GM18907 (cell line): ENCODE data around the gene NAA25.
"Not testable (repeated sequence)": the region's sequence is repeated elsewhere in the genome, so short reads cannot be mapped to it uniquely, and the experiment has no call there.

Experiments
- ATAC-seq: cut with Tn5 transposase; IDR thresholded peaks from one replicate; pipeline ENCODE4 v1.9.1; 2021; ENCODE audit warnings: mild to moderate bottlenecking, moderate library complexity; ENCODE audit not compliant: unreplicated experiment

The NAA25 gene

DNA sequence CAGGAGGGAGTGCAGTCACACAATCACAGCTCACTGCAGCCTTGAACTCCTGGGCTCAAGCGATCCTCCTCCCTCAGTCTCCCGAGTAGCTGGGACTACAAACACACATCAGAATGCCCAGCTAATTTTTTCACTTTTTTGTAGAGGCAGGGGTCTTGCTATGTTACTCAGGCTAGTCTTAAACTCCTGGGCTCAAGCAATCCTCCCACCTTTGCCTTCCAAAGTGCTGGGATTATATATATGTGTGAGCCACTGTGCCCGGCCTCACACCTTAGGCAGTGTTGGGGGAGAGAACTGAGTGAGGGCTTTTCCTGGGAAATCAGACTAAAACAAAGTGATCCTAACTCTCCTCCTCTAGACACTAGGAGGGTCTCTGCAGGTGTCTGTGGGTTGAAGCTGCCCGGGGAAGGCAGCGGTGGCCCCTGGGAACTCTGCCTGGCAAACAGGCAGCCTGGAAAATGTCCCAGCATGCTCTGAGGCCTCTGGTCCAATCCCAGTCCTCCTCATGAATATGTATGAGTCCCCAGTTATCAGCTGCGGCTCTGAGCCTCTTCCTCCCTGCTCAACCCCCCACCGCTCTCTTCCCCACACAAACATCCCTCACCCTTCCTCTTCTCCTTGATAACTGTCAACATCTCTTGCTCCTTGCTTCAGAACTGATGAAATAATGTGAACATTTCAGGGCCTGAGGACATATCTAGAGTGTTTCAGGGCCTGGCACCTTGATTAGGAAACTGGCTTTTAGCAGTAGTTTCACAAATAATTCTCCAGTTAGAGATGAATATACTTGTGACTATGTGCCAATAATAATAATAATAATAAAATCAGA, 7.9 kb upstream of the NAA25 start:
- ATAC-seq: no peak

DNA sequence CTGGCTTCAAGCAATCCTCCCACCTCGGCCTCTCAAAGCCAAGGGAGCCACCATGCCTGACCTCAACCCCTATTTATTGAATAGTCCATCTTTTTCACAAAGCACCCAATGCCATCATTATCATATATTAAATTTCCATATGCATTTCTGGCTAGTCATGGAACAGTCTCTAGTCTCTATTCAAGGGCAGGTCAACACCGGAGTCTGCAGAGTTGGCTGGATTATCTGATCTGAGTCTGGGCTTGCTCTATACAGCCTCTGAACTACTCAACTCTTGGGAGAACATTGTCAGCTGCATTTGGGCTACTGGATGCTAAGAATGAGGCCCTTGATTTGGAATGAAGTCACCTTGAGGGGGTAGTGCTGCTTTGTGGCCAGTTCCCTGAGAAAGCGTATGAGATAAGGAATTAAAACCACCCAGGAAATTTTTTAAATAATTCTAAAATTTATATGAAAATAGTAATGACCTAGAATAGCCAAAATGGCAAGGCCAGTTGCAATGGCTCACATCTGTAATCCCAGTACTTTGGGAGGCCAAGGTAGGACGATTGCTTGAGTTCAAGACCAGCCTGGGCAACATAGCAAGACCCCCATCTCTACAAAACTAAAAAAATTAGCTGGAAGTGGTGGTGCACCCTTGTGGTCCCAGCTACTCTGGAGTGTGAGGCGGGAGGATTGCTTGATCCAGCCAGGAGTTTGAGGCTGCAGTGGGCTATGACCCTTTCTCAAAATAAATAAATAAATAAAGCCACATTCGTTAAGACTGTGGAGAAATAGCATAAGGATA, 6.9 kb upstream of the NAA25 start:
- ATAC-seq: no peak

DNA sequence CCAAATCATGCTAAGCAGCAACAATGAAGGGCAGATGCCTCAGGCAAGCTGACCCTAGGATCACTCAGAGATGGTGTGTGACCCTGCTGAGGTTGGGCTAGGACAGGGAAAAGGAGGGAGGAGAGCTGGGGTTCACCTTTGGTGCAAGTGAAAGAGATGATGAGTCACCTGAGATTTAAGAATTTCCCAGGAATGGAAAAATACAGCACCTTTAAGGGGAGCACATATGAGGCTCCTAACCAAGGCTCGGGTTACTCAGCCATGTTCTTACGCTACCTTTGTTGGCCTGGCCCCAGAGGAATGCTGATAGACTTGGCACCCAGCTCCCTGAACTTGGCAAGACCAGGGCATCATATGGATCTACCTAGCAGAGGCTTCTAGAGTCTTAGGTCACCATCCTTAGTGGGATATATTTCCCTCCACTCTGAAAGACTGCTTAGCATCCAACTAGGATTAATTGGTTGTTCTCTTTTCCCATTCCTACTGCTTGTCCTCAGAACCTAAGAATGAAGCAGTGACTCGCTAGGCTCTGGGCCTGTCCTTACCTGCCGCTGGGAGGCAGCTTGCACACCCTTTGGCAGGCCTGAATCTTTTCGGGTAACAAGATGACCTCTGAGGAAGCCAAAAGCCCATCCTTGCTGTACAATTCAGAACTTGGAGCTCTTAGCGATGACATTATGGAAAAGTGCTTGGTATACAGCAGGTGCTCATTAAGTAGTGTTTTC, 4.0 kb upstream of the NAA25 start:
- no peak for ATAC-seq

DNA sequence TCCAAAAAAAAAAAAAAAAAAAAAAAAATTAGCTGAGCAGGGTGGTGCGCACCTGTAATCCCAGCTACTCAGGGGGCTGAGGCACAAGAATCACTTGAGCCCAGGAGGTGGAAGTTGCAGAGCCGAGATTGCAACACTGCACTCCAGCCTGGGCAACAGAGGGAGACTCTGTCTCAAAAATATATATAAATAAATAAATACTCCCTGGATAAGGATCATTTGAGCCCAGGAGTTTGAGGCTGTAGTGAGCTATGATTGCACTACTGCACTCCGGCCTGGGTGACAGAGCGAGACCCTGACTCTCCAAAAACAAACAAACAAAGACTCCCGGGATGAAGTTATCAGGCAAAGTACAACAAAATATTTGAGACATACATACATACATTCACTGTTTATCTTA, 3.3 kb upstream of the NAA25 start:
- ATAC-seq: no peak

DNA sequence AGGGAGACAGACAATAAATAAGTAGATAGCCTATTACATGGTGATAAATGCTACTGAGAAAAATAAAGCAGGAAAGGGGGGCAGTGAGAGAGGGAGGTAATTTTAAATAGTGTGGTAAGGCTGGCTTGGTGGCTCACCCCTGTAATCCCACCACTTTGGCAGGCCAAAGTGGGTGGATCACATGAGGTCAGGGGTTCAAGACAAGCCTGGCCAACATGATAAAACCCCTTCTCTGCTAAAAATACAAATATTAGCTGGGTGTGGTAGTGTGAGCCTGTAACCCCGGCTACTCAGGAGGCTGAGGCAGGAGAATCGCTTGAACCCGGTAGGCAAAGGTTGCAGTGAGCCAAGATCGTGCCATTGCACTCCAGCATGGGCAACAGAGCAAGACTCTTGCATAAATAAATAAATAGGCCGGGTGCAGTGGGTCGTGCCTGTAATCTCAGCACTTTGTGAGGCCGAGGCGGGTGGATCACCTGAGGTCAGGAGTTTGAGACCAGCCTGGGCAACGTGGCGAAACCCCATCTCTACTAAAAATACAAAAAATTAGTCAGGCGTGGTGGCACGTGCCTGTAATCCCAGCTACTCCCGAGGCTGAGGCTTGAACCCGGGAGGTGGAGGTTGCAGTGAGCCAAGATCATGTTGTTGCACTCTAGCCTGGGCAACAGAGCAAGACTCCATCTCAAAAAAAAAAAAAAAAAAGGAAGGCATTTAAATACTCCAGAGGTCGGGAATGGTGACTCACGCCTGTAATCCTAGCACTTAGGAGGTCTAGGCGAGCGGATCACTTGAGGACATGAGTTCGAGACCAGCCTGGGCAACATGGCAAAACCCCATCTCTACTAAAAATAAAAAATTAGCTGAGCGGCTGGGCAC, 2.4 kb upstream of the NAA25 start:
- ATAC-seq: not testable (repeated sequence)

DNA sequence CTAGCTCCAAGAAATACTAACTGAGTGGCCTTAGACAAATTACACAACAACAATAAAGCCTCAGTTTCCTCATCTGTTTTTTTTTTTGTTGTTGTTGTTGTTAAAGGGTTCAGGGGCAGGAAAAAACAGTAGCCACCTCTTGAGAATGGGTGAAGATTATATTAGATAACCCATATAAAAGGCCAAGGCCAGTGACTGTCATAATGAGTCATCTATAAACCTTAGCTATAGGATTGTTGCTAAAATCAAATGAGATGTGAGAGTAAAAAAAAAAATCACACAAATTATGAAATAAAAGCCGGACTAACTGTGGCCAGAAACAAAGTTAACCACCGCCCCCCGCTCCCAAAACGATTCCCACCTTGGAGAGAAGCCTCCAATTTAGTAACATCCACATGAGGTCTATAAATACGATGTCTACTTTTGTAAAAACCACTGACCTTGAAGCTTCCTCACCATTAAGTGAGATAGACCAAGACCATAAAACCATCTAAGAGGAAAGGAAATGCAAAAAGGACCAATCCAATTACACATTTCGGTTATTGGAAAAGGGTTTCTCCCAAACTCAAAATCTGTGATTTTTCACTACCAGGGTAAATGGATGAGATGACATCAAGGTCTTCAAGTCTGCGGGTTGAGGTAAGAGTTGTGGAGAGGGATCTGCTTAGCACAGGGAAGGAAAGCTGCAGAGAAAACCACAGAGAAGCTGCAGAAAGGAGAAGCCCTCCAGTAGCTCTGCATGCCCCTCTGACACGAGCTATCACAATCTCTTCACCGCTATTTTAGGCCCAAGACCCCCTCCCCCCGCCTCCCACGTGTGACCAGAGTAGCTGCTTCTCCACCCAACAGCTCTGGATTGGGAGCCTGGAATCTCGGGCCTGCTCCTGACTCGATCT, 1.0 kb downstream of the NAA25 start:
- peak; percentile 2 for ATAC-seq

DNA sequence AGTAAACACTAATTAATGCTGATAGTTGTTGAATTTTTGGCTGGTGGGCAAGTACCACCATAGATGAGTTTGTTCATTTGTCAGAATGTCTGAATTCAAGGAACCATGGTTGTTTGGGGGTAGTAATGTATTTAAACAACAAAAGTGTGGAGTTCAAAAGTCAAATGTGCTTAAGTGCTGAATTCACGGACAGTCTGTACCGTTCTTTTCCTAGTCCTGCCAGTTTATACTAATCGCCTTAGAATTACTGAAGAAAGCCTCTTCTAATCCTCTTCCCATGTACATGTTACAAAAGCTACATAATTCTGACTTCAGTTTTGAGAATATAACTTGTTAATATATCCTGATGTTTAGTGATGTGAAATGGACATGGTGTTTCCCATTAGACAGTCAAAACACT, 2.7 kb downstream of the NAA25 start:
- no peak for ATAC-seq

DNA sequence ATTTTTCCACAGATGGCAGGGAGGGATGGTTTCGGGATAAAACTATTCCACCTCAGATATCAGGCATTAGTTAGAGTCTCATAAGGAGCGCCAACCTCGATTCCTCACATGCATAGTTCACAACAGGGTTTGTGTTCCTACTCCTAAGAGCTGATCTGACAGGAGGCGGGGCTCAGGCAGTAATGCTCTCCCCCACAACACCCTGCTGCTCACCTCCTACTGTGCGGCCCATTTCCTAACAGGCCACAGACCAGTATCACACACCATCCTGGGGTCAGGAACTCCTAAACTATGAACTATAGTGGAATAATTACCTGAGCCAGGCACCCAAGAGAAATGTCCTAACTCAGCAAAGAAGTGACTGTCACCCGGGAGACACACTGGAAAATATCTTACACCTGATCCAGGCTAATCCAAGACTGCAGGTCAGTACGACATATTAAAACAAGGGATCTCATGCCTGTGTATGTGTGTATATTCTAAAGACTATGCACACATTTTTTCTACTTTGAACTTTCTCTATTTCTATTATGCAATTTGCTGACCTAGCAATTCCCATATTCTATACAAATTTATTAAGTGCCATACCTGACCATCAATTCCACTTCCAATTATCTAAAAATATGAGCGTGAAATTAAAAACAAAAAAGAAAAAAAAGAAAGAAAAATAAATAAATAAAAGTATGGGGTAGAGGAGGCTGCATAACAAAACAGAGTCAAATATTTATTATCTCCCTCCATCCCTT, 4.7 kb downstream of the NAA25 start:
- ATAC-seq: no peak

DNA sequence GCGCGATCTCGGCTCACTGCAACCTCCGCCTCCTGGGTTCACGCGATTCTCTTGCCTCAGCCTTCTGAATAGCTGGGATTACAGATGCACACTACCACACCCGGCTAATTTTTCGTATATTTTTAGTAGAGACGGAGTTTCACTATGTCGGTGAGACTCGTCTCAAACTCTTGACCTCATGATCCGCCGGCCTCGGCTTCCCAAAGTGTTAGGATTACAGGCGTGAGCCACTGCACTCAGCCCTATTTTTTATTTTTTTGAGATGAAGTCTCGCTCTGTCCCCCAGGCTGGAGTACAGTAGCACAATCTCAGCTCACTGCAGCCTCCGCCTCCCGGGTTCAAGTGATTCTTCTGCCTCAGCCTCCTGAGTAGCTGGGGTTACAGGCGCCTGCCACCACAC, 5.8 kb downstream of the NAA25 start:
- ATAC-seq: not testable (repeated sequence)

DNA sequence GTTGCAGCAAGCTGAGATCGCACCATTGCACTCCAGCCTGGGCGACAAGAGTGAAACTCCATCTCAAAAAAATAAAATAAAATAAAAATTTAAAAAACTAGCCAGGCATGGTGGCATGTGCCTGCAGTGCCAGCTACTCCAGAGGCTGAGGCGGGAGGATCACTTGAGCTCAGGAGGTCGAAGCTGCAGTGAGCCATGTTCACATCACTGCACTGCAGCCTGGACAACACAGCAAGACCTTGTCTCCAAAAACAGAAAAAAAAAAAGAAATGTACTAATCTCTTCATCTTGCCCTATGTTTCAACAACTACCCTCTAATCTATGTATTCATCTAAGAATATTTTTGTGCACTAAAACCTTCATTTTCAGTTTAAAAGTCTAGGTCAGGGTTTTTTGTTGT, 6.5 kb downstream of the NAA25 start:
- ATAC-seq: no peak

DNA sequence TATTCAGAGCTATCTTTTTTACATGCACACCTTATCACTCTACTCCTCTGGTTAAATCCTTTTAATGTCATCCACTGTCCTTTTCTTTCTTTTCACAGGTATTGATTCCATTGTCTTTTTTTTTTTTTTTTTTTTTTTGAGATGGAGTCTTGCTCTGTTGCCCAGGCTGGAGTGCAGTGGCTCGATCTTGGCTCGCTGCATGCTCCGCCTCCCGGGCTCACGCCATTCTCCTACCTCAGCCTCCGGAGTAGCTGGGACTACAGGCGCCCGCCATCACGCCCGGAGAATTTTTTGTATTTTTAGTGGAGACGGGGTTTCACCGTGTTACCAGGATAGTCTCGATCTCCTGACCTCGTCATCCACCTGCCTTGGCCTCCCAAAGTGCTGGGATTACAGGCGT, 8.1 kb downstream of the NAA25 start:
- ATAC-seq: not testable (repeated sequence)

DNA sequence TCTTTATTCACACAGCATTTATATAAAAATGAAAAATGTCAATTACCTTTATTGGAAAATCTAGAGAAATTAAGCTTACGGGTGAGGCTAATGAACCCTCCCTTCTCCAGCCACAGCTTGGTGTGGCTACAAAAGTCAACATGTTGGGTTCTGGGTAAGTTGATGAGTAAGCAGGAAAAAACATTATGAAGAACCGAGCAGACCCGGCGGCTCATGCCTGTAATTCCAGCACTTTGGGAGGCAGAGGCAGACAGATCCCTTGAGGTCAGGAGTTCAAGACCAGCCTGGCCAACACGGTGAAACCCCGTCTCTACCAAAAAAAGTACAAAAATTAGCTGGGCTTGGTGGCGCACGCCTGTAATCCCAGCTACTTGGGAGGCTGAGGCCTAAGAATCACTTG, 10.9 kb downstream of the NAA25 start:
- ATAC-seq: no peak

DNA sequence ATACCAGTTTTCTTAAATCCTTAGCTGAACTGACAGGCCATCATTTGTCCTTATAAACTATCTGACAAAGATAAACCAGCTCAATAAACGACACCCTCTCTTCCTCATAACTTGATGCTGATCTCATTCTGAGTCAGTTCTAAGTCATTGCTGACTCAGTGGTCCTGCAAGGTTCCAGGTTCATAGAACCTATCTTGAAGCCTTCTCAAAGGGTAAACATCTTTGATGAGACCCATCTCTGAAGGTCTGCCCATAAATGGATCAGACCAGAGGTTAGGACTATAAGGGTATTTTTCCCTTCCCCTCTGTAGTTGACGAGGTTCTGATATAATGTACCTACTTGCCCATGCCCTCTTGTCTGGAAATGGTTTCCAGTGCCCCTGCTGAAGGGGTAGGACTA, 11.9 kb downstream of the NAA25 start:
- no peak for ATAC-seq

DNA sequence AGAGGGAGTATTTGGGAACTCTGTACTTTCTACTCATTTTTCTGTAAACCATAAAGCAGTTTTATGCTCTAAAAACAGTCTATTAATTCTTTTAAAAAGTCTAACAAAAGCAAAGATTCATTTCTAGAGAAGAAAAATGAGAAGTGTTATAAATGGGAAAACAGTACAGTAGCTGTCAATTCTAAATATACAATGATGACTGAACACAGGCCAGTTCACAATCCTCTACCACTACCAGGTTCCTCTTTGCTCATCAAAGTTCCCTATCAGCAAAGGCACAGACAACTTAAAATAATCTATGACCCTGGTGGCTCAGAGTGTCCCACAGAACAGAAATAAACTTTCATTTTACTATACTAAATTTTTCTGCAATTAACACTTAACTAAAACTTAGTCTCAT, 12.5 kb downstream of the NAA25 start:
- ATAC-seq: no peak

DNA sequence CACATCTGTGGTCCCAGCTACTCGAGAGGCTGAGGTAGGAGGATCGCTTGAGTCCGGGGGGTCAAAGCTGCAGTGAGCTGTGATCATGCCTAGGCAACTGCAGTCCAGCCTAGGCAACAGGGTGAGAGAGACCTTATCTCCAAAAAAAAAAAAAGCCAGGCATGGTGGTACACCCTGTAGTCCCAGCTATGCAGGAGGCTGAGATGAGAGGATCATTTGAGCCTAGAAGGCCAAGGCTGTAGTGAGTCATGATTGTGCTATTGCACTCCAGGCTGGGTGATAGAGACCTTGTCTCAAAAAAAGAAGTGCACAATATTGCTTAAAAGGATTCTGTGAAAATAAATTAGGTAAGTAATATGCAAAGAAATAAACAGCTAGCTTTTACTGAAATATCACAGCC, 17.0 kb downstream of the NAA25 start:
- ATAC-seq: no peak

DNA sequence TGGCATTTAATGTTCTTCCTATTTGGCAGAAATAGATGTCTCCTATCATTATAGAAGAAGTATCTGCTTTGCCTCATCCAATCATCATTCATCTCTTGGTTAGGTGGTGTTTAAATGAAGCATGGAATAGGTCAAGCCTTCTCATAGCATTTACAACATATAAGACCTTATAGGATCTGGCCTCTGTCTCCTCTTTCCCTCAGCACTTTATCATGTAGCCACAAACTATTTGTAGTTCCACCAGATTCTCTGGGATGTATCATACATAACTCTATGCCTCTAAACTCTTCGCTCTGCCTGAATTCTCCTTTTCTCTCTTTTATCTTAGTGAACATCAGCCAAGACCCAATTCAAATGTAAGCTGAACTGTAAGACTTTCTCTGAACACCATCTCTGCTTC, 20.7 kb downstream of the NAA25 start:
- no peak for ATAC-seq

DNA sequence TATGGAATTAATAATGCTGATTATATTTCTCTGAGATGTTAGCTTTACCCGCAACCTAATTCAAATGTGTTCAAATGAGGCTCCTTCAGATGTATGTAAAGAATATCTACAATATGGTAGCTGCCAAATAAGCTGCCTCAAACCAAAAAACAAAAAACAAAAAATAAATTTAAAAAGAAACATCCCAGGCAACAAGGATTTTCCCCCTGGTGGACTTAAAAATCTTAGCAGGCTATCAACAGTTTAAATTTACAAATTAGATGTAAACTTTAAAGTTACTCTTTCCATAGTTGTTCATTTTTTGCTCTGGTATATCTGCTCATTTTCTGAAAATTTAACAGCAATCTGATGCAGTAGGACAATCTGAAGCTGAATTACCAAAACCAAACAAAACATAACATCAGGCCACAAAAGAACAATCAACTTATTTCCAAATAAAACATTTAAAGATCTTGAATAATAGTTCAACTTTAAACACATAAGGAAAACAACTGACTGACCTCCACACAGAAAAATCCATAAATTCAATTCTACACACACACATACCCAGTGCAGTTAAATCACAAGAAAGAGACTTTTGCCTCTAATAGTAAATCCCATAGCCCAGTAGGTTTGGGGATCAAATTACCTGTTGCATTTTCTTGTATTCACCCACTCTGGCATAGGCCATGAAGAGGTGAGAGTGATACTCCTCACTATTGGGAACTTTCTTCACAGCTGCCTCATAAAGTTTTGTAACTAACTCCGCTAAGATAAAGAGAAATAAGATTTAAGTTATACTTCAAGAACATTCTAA, 21.3 kb downstream of the NAA25 start:
- ATAC-seq: no peak

DNA sequence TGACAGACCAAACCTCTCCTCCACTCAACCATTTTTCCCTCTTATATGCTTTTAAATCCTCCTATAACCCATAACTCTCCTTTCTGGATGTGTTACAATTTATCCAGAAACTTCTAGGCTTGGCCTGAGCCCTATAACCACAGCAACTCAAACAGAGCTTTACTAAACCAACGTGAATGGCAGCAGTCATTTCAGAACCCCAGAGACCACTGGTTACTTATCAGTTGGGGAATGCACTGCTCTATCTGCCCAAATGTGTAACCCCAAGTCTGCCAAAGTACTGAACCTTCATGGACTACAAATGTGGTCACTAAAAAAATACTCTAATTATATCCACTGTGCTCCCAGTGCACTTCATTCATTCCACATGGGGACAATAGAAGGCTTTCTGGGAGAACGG, 42.0 kb downstream of the NAA25 start:
- ATAC-seq: no peak
